ENCODE measurements around the gene TRIML2.
"Not testable (repeated sequence)": the region's sequence is repeated elsewhere in the genome, so short reads cannot be mapped to it uniquely, and the experiment has no call there.

TRIML2 gene

GRCh38 chr4:188092824-188093223 lies 16.6 kb downstream of the TRIML2 start:
- no peak for DNase-seq

- no peak for DNase-seq
Measured at GRCh38 chr4:188086858-188087257, 22.5 kb downstream of the TRIML2 start.

DNA sequence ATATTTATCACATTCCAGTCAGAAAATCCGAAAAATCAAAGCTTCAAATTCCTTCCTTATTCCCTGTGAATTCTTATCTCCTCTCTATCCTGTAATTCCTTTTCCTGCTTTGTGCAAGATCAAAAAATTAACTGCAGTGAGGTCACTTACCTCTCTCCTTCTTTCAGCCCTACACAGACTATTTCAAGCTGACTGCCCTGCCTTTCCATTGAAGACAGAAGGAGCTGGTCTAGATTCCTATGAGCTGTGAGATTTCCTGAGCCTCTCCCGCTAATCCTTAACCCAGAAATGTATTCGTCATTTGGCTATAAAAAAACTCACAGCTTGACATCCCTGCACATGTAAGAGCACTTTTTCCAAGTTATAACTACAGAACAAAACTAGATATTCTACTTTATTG lies 26.6 kb downstream of the TRIML2 start:
- no peak for DNase-seq

GRCh38 chr4:188078116-188078515 lies 31.3 kb downstream of the TRIML2 start:
- no peak for DNase-seq

GRCh38 chr4:188076169-188076568 lies 33.2 kb downstream of the TRIML2 start:
- DNase-seq: no peak

- no peak for DNase-seq
Measured at GRCh38 chr4:188061083-188061482, 48.3 kb downstream of the TRIML2 start.

DNA sequence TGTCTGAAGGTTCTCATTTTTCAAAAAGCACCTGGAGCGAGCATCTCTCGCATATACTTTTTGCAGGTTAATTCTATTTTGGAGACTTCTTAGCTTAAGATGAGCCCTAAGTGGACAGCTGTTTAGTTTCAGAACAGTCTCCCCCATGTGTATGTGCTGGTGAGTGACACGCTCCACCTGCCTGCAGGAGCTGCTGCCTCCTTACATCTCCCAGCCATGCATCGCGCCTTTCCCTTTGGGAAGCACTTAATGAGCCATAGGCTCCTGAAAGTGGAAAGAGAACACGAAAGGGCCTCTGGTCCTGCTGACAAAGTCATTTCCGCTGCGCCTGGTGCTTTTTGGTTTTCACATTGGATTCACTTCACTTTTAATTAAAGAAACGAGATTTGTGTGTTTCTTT lies 56.1 kb downstream of the TRIML2 start:
- no peak for DNase-seq

- no peak for DNase-seq
Measured at GRCh38 chr4:188046657-188047056, 62.7 kb downstream of the TRIML2 start.

DNA sequence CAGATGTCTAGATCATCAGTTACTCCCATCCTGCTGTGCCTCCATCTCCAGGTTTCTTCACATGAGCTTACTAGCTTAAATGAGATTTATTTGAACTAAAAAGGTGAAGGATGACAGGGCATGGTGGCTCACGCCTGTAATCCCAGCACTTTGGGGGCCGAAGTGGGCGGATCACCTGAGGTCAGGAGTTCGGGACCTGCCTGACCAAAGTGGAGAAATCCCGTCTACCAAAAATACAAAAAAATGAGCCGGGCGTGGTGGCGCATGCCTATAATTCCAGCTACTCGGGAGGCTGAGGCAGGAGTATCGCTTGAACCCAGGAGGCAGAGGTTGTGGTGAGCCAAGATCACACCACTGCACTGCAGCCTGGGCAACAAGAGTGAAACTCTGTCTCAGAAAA lies 63.9 kb downstream of the TRIML2 start:
- DNase-seq: not testable (repeated sequence)

GRCh38 chr4:188043154-188043553 lies 66.2 kb downstream of the TRIML2 start:
- no peak for DNase-seq

DNA sequence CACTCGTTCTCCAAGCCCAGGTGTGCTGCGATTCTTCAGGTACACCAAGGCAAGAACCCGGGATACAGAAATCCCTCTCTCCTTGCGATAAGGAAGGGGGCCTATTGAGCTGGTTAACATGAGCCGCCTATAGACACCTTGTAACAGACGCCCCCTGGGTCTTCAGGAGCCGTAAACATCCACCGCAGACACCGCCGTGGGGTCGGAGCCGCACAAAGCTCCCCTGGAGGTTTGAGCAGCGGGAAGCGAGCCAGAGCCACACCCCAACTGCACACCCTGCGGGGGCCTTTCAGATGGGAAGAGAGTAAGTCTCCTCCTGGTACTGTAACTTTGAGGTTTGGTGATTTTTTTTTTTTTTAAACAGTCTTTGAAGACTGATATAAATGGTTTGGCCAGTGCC lies 67.2 kb downstream of the TRIML2 start:
- no peak for DNase-seq

DNA sequence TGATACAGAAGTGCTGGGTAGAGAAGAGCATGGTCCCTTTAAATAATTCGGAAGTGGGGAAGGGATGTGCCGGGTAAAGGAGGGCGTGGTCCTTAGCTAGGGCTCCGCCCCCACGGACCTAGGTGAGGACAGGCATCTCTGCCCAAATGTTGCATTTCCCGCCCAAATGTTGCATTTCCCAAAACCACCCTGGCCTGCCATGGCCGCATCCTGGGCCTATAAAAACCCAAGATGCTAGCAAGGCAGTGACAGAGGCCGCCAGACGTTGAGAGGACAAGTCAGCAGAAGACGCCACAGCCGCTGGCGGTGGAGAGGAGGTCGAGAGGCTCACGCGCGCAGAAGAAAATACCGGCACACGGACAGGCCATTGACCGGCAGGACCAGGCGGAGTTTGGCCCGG lies 67.7 kb downstream of the TRIML2 start:
- DNase-seq: no peak
